Omental fat pad (tissue), 4 donors: ENCODE measurements around the gene MND1. TPM values are rescaled to one million over a fixed set of nuclear protein-coding genes. Genes with fewer than 3 reads are reported as not detected.

Experiments
- ATAC-seq: fragments of 150-250 bp; one replicate; pipeline ENCODE4 v1.9.1; 2016; ENCODE audit warnings: mild to moderate bottlenecking, moderate library complexity; ENCODE audit not compliant: low FRiP score
- DNase-seq: peaks from one replicate; pipeline ENCODE4 v3.0.0-alpha.2; 2019; ENCODE audit warnings: low spot score
- total RNA-seq, 4 donors: library from RNA; depleted of rRNA; stranded (reverse); fragments of >200 nt; gene quantifications; one replicate each; pipeline ENCODE4 v1.1.0, GENCODE V29; 2016
- TF ChIP-seq, protein P1 (sequence below), 3 donors: fragments of 450-650 bp; IDR thresholded peaks; one replicate each; pipeline ENCODE4 v1.5.1; 2016 to 2017; ENCODE audit warnings: antibody characterized with exemption in 3 of 3, mild to moderate bottlenecking in 3 of 3, moderate library complexity in 2 of 3

MND1 gene, protein sequence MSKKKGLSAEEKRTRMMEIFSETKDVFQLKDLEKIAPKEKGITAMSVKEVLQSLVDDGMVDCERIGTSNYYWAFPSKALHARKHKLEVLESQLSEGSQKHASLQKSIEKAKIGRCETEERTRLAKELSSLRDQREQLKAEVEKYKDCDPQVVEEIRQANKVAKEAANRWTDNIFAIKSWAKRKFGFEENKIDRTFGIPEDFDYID
- total RNA-seq = 1 to 10 TPM in 1 of 4 donors, not detected in 3; 1.6 TPM

DNA sequence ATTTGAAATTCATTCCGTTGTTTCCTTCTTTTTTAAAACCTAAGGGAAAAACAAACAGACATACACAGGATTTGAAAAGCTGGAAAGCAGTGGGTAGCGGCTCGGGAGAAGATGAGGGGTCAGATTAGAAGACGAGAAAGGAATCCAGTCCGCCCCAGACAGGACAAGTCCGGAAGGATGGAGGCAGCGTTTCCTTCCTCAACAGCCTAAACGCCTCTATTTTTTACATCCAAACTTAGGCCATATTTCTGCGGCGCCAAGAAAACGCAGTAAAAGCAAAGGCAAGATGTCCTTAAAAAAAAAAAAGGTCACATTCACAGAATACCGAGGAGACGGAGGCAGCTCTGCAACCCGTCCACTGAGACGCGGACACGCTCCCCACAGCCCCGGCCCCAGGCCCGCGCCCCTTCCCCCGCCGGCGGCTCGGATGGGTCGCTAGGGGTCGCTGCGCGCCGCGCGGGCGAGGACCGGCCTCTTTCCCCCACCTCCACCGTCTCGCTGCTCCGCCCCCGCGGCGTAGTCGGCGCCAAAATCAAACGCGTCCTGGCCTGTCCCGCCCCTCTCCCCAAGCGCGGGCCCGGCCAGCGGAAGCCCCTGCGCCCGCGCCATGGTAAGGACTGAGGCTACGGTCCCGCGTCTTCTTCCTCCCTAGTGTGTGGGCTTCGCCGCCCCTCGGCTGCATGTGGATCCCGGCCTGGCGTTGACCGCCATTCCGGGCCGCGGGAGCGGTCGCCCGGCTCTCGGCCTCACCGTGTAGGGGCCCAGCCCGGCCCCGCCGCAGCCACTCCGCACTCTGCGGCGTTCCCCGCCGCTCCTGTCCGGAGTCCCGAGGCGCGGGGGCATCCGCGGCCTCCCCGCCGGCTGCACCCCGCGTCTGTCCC lies at the start of gene MND1:
TSS of gene MND1 (plus strand) at position 558 of the 881 bp plus-strand sequence. CDS start at position 608, 50 bp downstream.
- DNase-seq (peak; percentile 73), ATAC-seq (peak; percentile 92)
- TF ChIP-seq, protein P1, sequence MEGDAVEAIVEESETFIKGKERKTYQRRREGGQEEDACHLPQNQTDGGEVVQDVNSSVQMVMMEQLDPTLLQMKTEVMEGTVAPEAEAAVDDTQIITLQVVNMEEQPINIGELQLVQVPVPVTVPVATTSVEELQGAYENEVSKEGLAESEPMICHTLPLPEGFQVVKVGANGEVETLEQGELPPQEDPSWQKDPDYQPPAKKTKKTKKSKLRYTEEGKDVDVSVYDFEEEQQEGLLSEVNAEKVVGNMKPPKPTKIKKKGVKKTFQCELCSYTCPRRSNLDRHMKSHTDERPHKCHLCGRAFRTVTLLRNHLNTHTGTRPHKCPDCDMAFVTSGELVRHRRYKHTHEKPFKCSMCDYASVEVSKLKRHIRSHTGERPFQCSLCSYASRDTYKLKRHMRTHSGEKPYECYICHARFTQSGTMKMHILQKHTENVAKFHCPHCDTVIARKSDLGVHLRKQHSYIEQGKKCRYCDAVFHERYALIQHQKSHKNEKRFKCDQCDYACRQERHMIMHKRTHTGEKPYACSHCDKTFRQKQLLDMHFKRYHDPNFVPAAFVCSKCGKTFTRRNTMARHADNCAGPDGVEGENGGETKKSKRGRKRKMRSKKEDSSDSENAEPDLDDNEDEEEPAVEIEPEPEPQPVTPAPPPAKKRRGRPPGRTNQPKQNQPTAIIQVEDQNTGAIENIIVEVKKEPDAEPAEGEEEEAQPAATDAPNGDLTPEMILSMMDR (IDR thresholded peaks at IDR 0.05) = peak in 1 of 3 donors; percentile 54

DNA sequence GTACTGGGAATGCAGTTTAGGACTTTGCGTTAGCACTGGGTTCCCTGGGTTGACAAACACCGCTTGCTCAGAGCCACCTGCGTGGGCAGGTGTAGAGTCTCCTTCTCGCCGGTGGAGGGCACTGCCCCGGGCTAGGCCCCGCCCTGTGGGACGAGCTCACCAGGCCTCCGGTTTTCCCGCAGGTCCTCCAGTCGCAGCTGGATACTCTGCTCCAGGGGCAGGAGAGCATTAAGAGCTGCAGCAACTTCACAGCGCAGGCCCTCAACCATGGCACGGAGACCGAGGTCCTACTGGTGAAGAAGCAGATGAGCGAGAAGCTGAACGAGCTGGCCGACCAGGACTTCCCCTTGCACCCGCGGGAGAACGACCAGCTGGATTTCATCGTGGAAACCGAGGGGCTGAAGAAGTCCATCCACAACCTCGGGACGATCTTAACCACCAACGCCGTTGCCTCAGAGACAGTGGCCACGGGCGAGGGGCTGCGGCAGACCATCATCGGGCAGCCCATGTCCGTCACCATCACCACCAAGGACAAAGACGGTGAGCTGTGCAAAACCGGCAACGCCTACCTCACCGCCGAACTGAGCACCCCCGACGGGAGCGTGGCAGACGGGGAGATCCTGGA lies 49.2 kb upstream of the MND1 start:
- DNase-seq = no peak
- ATAC-seq = no peak
- TF ChIP-seq, protein P1 (IDR thresholded peaks at IDR 0.05) = no peak

DNA sequence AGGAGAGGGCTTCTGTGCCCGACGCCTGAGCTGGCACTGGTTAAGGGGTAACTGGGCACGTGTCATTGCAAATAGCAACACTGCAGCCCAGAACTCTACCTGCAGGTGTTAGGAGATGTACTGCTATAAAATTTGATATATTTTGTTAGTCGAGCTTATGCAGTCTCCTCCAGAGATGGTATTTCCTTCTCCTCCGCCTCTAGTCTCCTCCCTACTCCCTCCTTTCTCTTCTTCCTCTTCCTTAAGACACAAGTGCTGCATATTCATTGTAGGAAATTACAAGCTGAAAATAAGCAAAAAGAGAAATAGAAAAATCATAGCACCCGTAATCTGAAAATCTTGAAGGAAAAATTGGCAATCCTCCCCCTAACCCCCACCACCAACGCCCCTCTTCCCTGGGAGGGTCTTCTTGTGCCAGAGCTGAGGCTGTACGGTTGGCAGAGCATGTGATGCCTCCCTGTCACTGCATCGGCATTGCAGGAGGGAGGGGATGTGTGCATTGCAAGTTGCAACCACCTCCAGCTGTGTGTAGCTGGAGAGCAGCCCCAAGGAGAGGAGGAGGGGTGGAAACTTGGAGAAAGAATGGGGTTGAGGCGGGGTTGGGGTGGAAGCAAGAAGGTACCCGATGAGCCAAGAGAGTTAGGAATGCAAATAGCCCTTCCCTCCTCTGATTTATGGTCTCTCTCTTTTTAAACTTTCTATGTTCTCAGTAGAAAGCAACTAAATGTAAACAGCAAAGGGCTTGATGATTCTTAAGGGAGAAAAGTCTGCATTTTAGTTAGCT lies 48.3 kb upstream of the MND1 start:
- no peak for DNase-seq
- peak; percentile 63 for ATAC-seq

DNA sequence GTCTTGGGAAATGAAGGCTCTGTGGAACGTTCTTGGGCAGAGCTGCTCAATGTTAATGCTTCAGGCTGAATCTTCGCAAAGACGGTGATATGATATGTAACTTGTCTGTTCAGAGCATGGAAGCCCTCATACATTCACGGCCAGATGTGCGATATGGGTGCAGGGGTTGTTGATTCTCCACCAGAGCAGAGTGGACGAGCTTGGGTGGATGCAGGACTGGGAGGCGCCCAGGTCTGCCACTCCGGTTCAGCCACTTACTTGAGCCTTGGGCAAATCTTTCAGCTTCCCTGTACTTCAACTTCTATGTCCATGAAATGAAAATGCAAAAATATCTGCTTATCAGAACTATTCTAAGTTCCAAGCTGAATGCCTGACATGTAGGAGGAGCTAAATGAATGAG lies 47.4 kb upstream of the MND1 start:
- DNase-seq (no peak), ATAC-seq (no peak)
- TF ChIP-seq, protein P1 (IDR thresholded peaks at IDR 0.05) = no peak

More for the DNA sequence above, 48.3 kb upstream of the MND1 start:
- TF ChIP-seq, protein P1 (IDR thresholded peaks at IDR 0.05) = no peak

DNA sequence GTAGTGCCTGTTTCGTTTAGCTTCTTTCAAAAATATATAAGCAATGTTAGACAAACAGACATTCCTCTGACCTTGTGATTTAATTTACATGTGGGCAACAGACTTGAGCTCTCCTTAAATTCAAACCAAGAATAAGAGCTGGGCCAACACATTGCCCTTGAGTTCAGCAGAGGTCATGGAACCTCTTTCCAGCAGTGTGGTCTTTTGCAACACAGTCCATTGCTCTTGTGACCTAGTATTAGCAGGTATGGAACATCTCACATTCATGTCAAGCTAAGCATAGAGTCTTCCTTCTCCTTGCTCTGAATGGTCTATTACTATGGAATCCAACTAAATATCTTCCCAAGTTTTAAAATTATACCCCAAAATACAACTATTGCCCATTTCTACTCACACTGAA lies 33.7 kb upstream of the MND1 start:
- TF ChIP-seq, protein P1 (IDR thresholded peaks at IDR 0.05) = no peak
- DNase-seq (no peak), ATAC-seq (no peak)

DNA sequence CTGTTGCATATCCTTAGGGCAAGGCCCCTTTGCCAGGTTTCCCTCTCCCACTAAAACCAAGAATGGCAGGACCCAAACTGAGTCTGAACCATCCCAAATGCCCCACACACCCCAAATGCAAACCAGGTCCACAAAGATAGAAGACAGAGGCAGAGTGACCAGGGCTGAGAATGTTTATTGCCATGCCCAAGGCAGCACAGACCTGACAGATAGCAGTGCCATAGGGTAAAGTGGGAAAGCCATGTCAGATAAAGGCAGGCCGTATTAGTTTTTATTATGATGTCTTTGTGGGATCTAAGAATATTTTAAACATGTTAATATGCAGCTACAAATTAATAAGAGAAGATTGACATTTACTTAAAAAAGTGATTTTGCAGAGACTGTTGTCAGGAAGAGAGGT lies 29.6 kb upstream of the MND1 start:
- TF ChIP-seq, protein P1 (IDR thresholded peaks at IDR 0.05) = no peak
- ATAC-seq (no peak), DNase-seq (no peak)
